ENCODE results near the gene VSIG1. TPM values are rescaled to one million over a fixed set of nuclear protein-coding genes. Genes with fewer than 3 reads are reported as not detected.
A peak's percentile ranks its signal among the peaks of the same experiment; 100 is the strongest.

The VSIG1 gene
- total RNA-seq, result under 1 TPM in 1 of 3 donors, not detected in 2; 0.57 TPM

- no peaks in the 10 kb centered on the region for H3K27me3 Mint-ChIP-seq (ENCODE audit: low read depth)
- DNase-seq (no peak), ATAC-seq (no peak)
- H3K9me3 Mint-ChIP-seq, result no peaks in the 10 kb centered on the region
- H3K4me1 Mint-ChIP-seq (ENCODE audit: low read depth), result peaks cover 17% of the 10 kb centered on the region
- H3K4me3 Mint-ChIP-seq, result no peak within 1 kb of the TSS
- H3K36me3 Mint-ChIP-seq (ENCODE audit: insufficient read depth), result peaks cover 3% of the 10 kb centered on the region
These were observed at the start of gene VSIG1 for GRCh38 chrX:108044554-108045256. Gene VSIG1, plus strand, starts transcription at chrX:108045065. Its CDS starts 66 bp downstream, at chrX:108045131.

GRCh38 chrX:107996124-107996523 is 48.7 kb upstream of the VSIG1 start:
- no peaks in the 10 kb centered on the region for H3K36me3 Mint-ChIP-seq (ENCODE audit: insufficient read depth)
- H3K4me3 Mint-ChIP-seq, result no peak overlapping the region
- DNase-seq (no peak), ATAC-seq (no peak)
- H3K27me3 Mint-ChIP-seq (ENCODE audit: low read depth), result no peaks in the 10 kb centered on the region
- H3K9me3 Mint-ChIP-seq, result peaks cover 8% of the 10 kb centered on the region
- H3K4me1 Mint-ChIP-seq (ENCODE audit: low read depth), result no peaks in the 10 kb centered on the region

- Mint-ChIP-seq H3K36me3 (ENCODE audit: insufficient read depth) (no peaks in the 10 kb centered on the region), H3K27me3 (ENCODE audit: low read depth) (peaks cover 4% of the 10 kb centered on the region), H3K4me1 (ENCODE audit: low read depth) (no peaks in the 10 kb centered on the region), H3K4me3 (no peak overlapping the region), H3K9me3 (peaks cover 8% of the 10 kb centered on the region)
- ATAC-seq, result no peak
- DNase-seq, result no peak
These were observed 44.1 kb upstream of the VSIG1 start for GRCh38 chrX:108000751-108001150.

GRCh38 chrX:108001218-108001814 is 43.5 kb upstream of the VSIG1 start:
- no peaks in the 10 kb centered on the region for H3K36me3 Mint-ChIP-seq (ENCODE audit: insufficient read depth)
- peaks cover 8% of the 10 kb centered on the region for H3K9me3 Mint-ChIP-seq
- ATAC-seq, result peak; percentile 72 to 82
- H3K27me3 Mint-ChIP-seq (ENCODE audit: low read depth), result peaks cover 4% of the 10 kb centered on the region
- no peaks in the 10 kb centered on the region for H3K4me1 Mint-ChIP-seq (ENCODE audit: low read depth)
- no peak overlapping the region for H3K4me3 Mint-ChIP-seq
- no peak for DNase-seq

GRCh38 chrX:108018656-108019381 is 26.0 kb upstream of the VSIG1 start:
- Mint-ChIP-seq H3K4me3 (peak overlapping the region; percentile 76), H3K27me3 (ENCODE audit: low read depth) (no peaks in the 10 kb centered on the region), H3K9me3 (peaks cover 7% of the 10 kb centered on the region), H3K36me3 (ENCODE audit: insufficient read depth) (peaks cover 2% of the 10 kb centered on the region), H3K4me1 (ENCODE audit: low read depth) (peaks cover 69% of the 10 kb centered on the region)
- peak; percentile 69 to 74 for ATAC-seq
- DNase-seq, result no peak

GRCh38 chrX:108019382-108019875 is 25.4 kb upstream of the VSIG1 start:
- Mint-ChIP-seq H3K4me3 (peak overlapping the region; percentile 76), H3K36me3 (ENCODE audit: insufficient read depth) (no peaks in the 10 kb centered on the region), H3K4me1 (ENCODE audit: low read depth) (peaks cover 75% of the 10 kb centered on the region), H3K9me3 (peaks cover under 1% of the 10 kb centered on the region), H3K27me3 (ENCODE audit: low read depth) (no peaks in the 10 kb centered on the region)
- no peak for DNase-seq
- ATAC-seq, result peak in 1 of 2 donors; percentile 9

- ATAC-seq (no peak), DNase-seq (no peak)
- H3K36me3 Mint-ChIP-seq (ENCODE audit: insufficient read depth), result no peaks in the 10 kb centered on the region
- no peaks in the 10 kb centered on the region for H3K27me3 Mint-ChIP-seq (ENCODE audit: low read depth)
- H3K4me1 Mint-ChIP-seq (ENCODE audit: low read depth), result peaks cover 79% of the 10 kb centered on the region
- H3K4me3 Mint-ChIP-seq, result peak overlapping the region; percentile 76
- H3K9me3 Mint-ChIP-seq, result no peaks in the 10 kb centered on the region
These were observed 24.2 kb upstream of the VSIG1 start for GRCh38 chrX:108020631-108021030.

GRCh38 chrX:108022491-108023089 is 22.3 kb upstream of the VSIG1 start:
- peak; percentile 70 to 73 for ATAC-seq
- Mint-ChIP-seq H3K27me3 (ENCODE audit: low read depth) (no peaks in the 10 kb centered on the region), H3K4me3 (peak overlapping the region; percentile 38), H3K9me3 (no peaks in the 10 kb centered on the region), H3K4me1 (ENCODE audit: low read depth) (peaks cover 80% of the 10 kb centered on the region), H3K36me3 (ENCODE audit: insufficient read depth) (no peaks in the 10 kb centered on the region)
- no peak for DNase-seq

- Mint-ChIP-seq H3K9me3 (no peaks in the 10 kb centered on the region), H3K4me3 (no peak overlapping the region), H3K36me3 (ENCODE audit: insufficient read depth) (no peaks in the 10 kb centered on the region), H3K27me3 (ENCODE audit: low read depth) (no peaks in the 10 kb centered on the region), H3K4me1 (ENCODE audit: low read depth) (peaks cover 74% of the 10 kb centered on the region)
- ATAC-seq, result no peak
- no peak for DNase-seq
These were observed 19.5 kb upstream of the VSIG1 start for GRCh38 chrX:108025376-108025775.

GRCh38 chrX:108025954-108026600 is 18.8 kb upstream of the VSIG1 start:
- no peak overlapping the region for H3K4me3 Mint-ChIP-seq
- no peaks in the 10 kb centered on the region for H3K36me3 Mint-ChIP-seq (ENCODE audit: insufficient read depth)
- peaks cover 72% of the 10 kb centered on the region for H3K4me1 Mint-ChIP-seq (ENCODE audit: low read depth)
- ATAC-seq (no peak), DNase-seq (no peak)
- no peaks in the 10 kb centered on the region for H3K27me3 Mint-ChIP-seq (ENCODE audit: low read depth)
- H3K9me3 Mint-ChIP-seq, result no peaks in the 10 kb centered on the region

- H3K4me1 Mint-ChIP-seq (ENCODE audit: low read depth), result peaks cover 57% of the 10 kb centered on the region
- no peaks in the 10 kb centered on the region for H3K27me3 Mint-ChIP-seq (ENCODE audit: low read depth)
- no peak for ATAC-seq
- H3K9me3 Mint-ChIP-seq, result no peaks in the 10 kb centered on the region
- DNase-seq, result no peak
- H3K4me3 Mint-ChIP-seq, result no peak overlapping the region
- H3K36me3 Mint-ChIP-seq (ENCODE audit: insufficient read depth), result peaks cover 1% of the 10 kb centered on the region
These were observed 16.0 kb upstream of the VSIG1 start for GRCh38 chrX:108028854-108029253.

- ATAC-seq (peak in 1 of 2 donors; percentile 63), DNase-seq (no peak)
- no peak overlapping the region for H3K4me3 Mint-ChIP-seq
- peaks cover 1% of the 10 kb centered on the region for H3K36me3 Mint-ChIP-seq (ENCODE audit: insufficient read depth)
- H3K9me3 Mint-ChIP-seq, result no peaks in the 10 kb centered on the region
- no peaks in the 10 kb centered on the region for H3K27me3 Mint-ChIP-seq (ENCODE audit: low read depth)
- H3K4me1 Mint-ChIP-seq (ENCODE audit: low read depth), result peaks cover 50% of the 10 kb centered on the region
These were observed 14.7 kb upstream of the VSIG1 start for GRCh38 chrX:108029928-108030711.

GRCh38 chrX:108032944-108033343 is 11.9 kb upstream of the VSIG1 start:
- Mint-ChIP-seq H3K4me1 (ENCODE audit: low read depth) (peaks cover 54% of the 10 kb centered on the region), H3K9me3 (no peaks in the 10 kb centered on the region), H3K36me3 (ENCODE audit: insufficient read depth) (peaks cover 1% of the 10 kb centered on the region), H3K27me3 (ENCODE audit: low read depth) (no peaks in the 10 kb centered on the region), H3K4me3 (no peak overlapping the region)
- DNase-seq, result no peak
- no peak for ATAC-seq

All from activated T-cell treated with anti-CD3 and anti-CD28 coated beads, Interleukin-2, amount 50 U/mL, for 4 hours (primary cell).